Activated CD4-positive, alpha-beta T cell treated with anti-CD3 and anti-CD28 coated beads, Interleukin-2, amount 50 U/mL, for 1 hour (primary cell): ENCODE measurements around the gene TRIM2.
"Not testable (repeated sequence)": the region's sequence is repeated elsewhere in the genome, so short reads cannot be mapped to it uniquely, and the experiment has no call there.

ENCODE experiments used
- DNase-seq: peaks from one replicate; pipeline ENCODE4 v3.0.0-alpha.2; 2020

The TRIM2 gene

DNA sequence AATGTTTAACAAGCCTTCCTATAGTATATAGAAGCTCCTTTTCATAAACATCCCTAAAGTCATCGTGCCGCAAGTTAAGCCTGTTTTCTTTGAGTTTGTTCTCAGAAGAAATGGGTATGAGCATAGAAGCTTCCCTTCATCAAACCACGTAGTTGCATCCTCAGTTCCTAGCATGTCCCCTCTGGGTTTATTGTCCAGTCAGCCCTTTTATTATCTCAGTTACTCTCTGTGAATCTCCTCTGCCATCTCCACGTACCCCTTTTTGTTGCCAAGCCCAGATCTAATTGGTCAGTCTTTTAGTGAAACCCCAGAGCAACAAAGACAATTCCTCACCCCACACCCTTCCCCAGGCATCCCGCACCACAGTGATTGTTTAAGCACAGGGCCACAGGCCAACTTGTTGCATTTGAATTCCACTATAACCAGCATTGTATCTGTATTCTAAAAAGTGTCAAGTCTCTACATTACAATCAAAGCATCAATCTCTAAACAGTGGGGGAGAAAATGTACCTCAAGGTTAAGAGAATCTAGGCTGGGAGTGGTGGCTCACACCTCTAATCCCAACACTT, 12.4 kb upstream of the TRIM2 start:
- no peak for DNase-seq

DNA sequence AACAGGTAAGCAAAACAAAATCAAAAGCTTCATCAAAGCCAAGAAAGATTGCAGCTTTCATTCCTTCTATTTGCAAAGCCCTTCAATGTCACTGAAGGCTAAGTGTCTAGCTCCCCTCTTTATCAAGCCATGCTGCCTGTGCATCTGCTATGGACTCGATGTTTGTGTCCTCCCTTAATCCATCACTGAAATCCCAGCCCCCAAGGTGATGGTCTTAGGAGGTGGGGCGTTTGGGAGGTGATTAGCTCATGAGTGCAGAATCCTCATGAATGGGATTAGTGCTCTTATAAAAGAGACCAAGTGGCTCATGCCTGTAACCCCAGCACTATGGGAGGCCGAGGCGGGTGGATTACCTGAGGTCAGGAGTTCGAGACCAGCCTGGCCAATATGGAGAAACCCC, 6.9 kb upstream of the TRIM2 start:
- no peak for DNase-seq

DNA sequence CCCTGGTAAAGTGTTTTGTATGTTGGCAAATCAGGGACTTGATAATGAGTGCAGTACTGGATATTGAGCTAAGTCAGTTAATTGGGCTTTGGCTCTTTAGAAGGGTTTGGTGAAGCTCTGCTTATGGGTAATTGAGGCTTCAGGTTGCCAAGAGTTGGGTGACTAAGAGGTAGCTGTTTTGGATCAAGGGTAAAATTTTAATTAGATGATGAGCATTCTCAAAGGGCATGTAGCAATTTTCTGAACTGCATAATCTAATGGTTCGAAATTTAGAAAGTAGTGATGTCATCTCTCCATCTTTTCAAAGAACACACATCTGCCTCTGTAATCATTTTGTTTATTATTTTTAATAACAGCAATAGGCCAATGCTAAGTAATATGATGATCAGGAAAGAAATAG, 5.5 kb upstream of the TRIM2 start:
- no peak for DNase-seq

DNA sequence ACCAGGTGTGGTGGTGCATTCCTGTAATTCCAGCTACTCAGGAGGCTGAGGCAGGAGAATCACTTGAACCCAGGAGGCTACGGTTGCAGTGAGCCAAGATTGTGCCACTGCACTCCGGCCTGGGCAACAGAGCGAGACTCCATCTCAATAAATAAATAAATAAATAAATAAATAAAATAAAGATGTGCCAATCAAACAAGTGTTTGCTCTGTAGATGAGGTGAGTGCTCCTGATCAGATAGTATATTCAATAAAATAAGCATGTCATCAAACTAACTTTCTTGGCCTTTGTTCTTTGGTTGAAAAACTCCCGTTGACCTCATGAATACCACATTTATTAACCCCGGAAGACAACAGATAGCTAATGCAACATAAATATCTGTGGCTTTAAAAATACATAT, 497 bp upstream of the TRIM2 start:
- DNase-seq = not testable (repeated sequence)

DNA sequence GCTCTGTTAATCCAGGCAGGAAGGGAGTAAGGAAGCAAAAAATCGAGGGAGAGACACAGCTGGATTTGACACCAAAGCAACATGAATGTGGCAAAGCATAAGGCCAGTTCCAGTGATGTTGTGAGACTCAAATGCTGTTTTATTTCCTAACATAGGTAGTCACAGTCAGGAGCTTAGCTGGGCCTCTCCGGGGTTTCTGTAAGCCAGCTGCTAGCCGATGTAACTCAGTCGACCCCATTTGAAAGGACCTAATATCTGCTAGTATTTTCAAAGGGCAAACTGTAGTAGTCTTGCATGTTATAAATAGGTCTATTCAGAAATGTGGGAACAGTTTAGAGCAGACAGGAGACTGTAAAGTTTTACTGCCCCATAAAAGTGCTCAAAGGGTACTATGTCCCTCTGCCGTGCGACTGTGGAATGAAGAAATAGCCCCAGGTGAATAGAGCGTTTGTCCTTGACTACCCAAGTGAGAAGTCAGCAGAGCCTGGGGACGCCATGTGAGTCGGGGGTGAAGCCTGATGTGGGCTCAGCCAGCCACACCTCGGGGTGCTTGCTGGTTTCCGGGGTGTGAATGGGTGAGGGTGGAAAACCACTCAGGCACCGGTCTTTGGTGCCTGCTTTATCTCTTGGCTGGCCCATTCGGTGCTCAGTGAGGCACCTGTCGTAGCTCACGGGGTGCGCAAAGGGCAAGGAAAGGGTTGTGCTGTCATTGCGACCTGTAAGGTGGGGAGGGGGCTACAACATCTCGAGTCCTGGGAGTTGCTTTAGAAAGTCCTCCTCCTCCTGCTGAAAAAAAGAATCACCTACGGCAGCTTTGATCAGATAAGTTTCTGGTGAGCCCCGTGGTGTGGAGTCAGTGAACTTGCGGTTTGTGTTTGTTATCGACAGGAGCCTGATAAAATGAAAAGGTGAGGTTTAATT, 745 bp downstream of the TRIM2 start:
- peak; percentile 43 for DNase-seq

DNA sequence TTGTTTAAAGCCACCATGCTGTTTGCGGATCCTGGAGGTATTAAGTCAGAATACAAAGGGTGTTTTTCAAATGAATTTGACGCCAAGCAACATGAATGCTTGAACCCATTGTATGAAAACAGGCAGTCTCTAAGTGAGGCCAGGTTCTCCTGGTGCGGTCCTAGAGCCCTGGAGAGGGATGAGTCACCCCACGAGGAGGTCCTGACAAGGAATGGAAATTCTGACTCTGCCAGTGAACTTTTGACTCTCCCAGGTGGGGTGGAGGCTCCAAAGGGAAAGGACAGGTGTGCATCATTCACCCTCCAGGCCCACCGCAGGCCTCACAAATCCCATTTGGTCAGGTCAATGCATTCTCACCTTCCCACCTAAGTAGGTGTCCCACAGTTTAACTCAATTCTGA, 1.5 kb downstream of the TRIM2 start:
- no peak for DNase-seq

DNA sequence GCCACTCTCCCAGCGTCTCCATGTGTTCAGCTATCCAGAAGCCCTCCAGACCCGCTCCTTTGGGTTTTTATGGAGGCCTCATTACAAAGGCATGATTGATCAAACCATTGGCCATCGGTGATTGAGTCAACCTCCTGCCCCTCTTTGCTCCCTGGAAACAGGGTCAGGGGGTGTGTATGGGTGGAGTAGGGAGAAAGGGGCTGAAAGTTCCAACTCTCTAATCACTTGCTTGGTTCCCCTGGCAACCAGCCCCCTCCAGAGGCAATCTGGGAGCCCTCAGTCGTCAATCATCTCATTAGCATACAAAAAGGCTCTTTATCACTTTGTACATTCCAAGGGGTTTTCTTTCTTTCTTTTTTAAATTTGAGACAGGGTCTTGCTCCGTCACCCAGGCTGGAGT, 2.3 kb downstream of the TRIM2 start:
- DNase-seq = no peak

DNA sequence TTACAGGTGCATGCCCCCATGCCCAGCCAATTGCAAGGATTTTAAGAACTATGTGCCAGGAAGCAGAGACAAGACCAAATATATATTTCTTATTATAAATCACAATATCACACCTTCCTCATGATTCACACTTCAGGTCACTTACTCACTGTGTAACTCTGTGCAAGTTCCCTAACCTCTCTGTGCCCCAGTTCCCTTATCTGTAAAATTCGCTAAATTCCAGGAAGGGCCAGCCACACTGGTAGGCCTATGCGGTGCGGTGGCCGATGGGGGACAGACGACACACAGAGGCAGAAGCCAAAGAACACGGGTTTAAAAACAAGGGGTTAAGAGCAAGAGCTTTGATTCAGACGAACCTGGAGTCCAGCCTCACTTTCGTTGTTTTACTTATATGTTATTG, 2.8 kb downstream of the TRIM2 start:
- DNase-seq = no peak

DNA sequence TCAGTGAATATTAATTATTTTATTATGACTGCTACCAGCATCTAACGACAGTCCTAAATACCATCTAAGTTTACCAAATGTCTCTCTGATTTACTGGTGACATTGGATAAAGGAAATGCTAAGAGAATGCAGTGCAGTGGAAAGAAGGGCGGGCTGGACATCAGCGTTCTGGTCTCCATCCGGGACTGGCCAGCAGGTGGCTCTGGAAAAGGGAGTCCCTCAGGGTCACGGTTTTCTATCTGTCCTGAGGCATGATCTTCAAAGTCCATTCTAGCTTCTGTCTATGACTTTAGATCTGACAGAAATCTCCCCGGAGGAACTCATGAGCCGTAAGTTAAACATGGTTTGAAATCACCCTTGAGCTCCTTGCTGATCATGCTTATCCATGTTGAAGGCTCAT, 3.3 kb downstream of the TRIM2 start:
- DNase-seq = no peak

DNA sequence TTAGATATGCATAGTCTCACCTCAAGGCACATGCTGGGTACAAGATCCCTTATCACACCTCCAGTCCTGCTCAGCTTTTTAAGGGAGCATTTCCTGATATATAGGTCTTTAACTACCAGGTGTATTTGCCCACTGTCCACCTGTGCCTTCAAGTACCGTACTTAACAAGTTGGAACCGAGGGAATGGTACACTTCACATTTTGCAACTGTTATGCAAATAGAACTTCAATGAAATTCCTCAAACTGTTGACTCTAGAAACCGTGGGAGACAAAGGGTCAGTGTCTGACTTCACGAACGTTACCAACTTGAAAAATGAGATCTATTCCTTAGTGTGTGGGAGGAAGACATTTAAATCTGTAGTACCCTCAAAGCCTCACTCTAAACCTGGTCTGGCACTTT, 5.2 kb downstream of the TRIM2 start:
- DNase-seq = no peak

DNA sequence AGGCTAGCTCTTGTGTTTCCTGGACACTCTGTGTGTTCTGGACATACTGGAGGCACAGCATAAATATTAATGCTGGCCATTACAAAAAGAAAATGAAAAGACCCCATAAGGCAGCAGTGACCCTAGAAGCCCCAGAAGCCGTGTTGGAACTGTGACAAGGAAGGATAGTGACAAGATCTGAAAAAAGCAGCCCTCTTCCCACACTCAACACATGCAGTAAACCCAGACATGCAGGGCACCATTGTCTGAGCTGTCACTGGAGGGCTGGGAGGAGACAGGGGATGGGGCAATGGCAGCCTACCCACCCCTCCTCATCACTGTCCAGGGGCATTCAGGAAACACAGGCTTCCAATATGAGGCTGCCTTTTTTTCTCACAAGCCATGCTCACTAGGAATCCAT, 6.5 kb downstream of the TRIM2 start:
- no peak for DNase-seq

DNA sequence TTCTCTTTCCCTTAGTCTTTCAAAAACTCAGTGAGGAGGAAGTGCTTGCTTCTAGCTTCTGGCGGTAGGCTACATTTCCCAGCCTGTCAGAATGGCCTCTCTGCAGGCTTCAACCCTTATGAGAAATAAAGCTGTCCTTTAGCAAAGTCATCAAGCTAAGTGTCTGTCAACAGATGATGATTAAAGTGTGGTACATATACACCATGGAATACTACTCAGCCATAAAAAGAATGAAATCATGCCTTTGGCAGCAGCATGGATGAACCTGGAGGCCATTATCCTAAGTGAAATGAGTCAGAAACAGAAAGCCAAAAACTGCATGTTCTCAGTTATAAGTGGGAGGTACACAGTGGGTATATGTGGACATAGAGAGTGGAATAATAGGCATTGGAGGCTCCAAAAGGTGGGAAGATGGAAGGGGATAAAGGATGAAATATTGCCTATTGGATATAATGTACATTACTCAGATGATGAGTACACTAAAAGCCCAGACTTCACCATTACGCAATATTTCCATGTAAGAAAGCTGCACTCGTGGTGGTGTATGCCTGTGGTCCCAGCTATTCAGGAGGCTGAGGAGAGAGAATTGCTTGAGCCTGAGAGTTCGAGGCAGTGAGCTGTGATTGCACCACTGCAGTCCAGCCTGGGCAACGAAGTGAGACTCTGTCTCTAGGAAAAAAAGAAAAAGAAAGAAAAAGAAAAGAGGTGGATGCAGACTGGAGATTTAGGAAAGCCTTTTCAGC, 7.9 kb downstream of the TRIM2 start:
- no peak for DNase-seq

DNA sequence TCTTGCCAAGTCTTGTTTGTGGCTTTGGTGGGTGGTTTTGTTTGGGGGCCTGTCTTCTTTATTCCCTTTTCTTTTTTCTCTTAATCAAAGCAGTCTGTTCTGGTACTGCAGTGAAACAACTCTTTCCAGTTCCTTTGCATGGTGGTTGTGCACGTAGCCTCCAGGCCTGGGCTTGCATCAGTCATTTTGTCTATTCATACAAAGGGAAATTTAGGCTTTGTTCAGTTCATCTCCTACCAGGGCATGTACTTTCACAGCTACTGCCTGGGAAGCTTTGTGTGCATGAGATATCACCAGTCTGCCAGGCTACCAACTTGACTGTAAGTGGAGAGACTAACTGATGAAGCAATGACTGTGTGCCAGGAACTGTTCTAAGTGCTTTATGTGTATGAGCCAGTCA, 8.5 kb downstream of the TRIM2 start:
- no peak for DNase-seq

DNA sequence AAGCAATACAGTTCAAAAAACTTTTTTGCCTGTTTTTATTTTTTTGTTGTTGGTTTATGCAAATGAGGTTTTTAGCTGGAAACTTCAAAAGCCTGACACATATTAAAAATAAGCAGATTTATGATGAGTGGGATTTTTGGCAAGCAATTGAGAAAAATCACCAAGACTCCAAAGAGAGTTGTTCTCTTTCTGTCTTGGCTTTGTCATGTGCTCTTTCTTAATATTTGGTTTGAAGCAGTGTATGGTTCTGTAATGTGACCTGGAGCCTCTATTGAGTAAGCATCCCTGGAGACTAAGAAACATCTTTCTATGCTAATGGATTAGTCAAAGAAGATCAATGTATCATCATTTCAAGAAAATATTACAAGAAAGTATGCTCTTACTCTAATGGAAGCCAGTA, 11.7 kb downstream of the TRIM2 start:
- no peak for DNase-seq

DNA sequence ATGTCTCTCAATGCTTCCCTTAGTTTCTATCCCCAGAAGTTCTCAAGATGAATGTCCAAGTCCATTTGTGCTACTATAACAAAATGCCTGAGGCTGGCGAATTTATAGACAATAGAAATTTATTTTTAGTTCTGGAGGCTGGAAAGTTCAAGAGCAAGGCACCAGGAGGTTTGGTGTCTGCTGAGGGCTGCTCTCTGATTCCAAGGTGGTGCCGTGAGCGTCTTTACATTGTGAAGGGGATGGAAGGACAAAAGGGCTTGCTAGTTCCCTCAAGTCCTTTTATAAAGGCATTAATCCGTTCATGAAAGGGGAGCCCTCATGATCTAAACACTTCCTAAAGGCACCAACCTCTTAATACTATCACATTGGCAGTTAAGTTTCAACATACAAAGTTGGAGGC, 12.3 kb downstream of the TRIM2 start:
- no peak for DNase-seq

DNA sequence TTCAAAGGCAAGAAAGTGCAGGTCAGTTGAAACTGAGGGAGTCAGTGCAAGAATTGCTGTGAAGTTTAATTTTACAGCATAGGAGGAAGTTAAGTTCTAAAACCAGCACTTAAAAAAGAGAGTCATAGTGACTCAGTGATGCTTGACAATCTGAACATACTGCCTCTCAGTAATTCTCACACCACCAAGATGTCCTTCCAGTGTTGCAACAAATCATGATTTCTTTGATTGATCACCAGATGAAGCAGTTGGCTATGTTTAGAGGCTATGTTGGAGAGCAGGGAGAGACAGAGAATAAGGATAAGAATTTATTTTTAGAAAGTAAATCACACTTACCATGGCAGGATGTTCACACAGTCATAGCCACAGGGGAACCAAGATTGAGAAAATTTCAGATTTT, 13.2 kb downstream of the TRIM2 start:
- DNase-seq = no peak

DNA sequence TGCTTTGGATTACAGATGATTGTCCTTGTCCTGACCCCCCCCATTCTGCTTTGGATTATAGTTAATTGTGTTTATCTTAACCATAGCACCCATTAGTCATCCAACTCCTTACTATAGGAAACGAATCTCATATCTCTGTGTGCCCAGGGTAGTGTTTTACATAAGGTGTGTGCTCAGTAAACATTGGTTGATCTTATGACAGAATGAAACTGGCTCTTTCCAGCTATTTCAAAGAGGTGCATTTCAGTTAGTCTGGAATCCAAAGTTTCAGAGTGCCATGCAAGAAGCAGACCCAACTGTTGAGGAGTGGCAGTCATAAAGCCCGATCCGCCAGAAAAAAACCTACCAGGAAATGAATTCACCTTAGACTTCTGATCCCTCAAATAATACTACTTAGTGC, 14.7 kb downstream of the TRIM2 start:
- no peak for DNase-seq

DNA sequence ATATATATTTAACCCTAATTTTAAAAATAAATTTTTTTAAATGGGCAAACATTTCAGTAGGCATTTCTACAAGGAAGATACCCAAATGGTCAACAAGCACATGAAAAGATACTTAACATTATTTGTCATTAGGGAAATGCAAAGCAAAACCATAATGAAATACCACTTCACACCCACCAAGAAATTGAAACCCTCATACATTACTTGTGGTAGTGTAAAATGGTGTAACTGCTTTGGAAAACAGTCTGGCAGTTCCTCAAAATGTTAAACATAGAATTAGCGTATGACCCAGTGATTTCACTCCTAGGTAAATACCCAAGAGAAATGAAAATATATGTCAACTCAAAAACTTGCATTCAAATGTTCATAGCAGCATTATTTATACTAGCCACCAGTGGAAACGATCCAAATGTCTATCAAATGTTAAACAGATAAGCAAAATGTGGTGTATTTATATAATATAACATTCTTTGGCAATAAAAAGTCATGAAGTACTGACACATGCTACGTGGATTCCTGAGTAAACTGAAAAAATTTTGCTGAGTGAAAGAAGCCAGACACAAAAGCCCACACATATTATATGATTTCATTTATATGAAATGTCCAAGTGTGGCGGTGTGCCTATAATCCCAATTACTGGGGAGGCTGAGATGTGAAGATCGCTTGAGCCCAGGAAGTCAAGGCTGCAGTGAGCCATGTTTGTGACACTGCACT, 16.6 kb downstream of the TRIM2 start:
- no peak for DNase-seq

DNA sequence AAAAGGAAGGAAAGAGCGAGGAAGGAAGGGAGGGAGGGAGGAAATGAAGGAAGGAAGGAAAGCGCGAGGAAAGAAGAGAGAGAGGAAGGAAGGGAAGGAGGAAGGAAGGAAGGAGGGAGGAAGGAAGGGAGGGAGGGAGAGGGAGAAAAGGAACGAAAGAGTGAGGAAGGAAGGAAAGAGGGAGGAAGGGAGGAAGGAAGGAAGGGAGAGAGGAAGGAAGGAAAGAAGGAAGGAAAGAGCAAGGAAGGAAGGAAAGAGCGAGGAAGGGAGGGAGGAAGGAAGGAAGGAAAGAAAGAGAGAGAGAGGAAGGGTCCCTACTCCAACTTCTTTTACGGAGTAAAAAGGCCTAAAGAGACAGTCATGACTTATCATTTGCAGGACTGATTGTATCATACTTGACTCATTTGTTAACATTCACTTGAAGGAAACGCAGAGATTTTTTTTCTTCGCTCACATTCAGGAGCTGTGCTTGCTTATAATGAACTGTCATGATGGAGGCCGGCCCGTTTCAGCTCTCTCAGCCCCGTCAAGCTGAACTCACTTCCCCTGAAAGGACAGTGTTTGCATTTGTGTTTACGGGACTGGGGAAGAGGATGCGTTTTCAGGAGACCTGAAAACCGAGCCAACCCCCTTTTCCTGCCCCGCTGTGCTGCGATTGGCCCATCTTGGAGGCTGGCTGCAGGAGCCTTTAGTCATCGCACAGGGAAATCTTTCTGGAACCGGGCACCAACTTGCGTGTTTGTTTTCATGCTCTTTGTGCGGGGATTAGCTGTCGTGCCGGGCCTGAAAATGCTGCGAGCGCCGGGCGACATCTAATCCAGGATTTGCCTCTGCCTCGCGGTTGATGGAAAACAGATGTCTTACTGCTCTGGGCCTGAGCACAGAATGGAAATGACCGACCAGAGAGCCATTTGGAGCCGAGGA, 17.8 kb downstream of the TRIM2 start:
- DNase-seq = peak; percentile 10

DNA sequence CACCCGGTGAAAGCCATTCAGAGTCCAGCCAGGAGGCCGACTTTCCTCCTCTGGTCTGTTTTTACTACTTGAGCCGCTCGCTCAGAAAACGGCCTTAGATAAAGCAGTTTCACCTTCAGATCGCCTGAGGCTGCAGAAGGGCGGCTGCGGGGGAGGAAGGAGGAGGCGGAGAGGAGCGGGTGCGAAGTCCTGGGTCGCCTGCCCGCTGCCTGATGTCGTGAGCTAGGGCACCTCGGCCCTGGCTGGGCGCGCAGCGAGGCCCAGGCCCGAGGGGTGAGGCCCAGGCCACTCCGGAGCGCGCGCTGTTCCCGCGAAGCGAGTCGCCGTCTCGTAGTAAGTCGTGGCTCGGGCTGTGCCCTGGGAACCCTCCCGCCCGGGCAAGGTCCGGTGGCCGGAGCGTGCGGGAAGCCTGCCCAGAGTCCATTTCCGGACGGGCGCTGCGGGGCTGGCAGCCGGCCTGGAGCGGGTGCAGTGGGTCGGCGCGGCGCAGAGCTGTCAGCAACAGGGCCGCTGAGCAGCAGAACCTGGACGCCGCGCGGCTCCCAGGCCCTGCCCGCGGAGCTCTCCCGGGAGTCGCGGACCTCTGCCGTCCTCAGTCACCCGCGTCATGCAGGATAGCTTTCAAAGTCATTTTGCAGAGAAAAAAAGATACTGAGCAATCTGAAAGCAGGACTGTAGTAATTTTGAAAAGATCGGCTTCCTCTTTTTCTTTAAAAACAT, 18.6 kb downstream of the TRIM2 start:
- peak; percentile 13 for DNase-seq

DNA sequence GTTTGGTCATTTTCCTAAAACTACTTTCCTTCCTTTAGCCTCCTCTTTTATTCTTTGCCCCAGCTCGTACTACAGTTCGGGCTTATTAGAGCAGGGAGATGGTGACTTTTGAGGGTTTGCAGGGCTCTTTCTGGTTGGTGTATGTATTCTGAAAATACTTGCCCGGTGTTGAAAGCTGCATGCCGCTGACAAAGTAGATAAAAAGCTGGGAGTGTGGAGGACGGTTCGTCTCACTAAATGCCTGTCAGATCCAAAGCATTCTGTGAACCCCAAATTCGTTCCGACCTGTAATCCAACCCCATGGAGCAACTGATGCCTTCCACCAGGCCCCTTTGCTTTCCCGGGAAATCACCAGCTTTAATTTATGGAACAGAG, 19.2 kb downstream of the TRIM2 start:
- no peak for DNase-seq

DNA sequence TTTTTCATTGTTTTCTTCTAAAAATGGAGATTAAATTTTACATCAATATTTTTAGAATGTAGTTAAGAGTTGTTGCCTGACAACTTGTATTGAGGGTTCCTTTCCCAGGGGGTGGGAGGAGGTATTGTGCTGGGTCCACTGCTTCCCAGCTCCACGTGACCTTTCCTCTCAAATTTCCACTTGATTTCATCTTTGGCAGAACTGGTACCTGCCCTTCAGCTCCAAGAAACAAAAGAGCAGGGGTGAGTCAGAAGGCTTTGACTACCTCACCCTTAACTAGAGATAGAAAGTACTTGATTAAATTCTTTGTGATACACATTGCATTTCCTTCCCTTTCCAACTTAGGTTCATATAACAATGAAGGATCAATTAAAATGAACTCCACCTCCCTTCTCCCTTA, 19.7 kb downstream of the TRIM2 start:
- no peak for DNase-seq
